ENCODE measurements around the gene ANXA8. TPM values are rescaled to one million over a fixed set of nuclear protein-coding genes. Genes with fewer than 3 reads are reported as not detected.
"Not testable (repeated sequence)": the region's sequence is repeated elsewhere in the genome, so short reads cannot be mapped to it uniquely, and the experiment has no call there.

ANXA8 gene
- total RNA-seq, result 1 to 10 TPM; 4.1 to 7.0 TPM
- long read RNA-seq, transcript ANXA8-205 (12 exons, 1,960 nt), result major isoform, 5 of 5 reads
- long read RNA-seq, partial matches to known transcripts, result 0 of 5 reads
- long read RNA-seq, other reads (novel, unspliced or antisense), result 0 of 5 reads

DNA sequence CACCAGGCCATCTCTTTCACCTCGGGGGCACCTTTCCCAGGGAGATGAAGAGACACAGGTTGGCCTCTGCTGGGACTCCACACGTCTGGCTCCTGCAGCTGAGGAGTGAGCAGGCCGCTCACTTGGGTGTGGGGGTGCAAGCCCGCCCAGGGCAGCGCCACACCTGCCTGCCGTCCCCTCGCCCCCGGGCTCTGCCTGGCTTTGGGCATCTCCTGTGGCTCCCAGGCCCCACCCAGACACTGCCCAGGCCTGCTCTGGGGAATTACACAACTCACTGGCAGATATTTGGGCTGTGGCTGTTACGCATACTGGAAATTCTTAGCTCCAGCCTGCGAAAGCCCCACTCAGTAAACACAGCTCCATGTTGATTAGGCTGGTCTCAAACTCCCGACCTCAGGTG lies at the start of gene ANXA8:
Gene ANXA8, minus strand, starts transcription at position 193 of the 400 bp plus-strand sequence. Its CDS starts 182 bp downstream, at position 11.
- peak; percentile 23 to 63 for ATAC-seq
- intact Hi-C loops (cut with DNase I); DNase-seq: not testable (repeated sequence)

DNA sequence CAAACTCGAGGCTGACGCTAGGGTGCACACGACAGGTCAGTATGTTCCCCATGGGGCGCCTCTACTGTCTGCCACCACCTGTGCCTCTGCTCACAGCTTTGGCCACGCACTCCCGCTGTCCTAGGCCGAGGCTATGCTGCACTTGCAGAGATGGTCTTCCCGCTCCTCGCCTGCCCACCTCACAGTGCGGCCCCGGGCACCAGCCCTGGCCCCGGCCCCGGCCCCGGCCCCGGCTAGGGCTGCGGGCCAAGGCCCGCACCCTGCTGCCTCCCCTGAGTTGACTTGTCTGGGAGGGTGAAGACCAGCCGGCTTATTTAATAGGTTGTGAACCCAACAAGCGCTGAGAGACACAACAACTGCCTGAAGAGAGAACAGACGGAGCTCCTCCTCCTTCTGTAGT lies 39.6 kb upstream of the ANXA8 start, which contains the start of gene AGAP9:
Gene AGAP9, minus strand, starts transcription at position 164 of the 400 bp plus-strand sequence. Its CDS starts 112 bp downstream, at position 52.
- DNase-seq; ATAC-seq; intact Hi-C loops (cut with DNase I): not testable (repeated sequence)

GRCh38 chr10:47502313-47502712 lies 18.4 kb upstream of the ANXA8 start:
- ATAC-seq; DNase-seq; intact Hi-C loops (cut with DNase I): not testable (repeated sequence)

DNA sequence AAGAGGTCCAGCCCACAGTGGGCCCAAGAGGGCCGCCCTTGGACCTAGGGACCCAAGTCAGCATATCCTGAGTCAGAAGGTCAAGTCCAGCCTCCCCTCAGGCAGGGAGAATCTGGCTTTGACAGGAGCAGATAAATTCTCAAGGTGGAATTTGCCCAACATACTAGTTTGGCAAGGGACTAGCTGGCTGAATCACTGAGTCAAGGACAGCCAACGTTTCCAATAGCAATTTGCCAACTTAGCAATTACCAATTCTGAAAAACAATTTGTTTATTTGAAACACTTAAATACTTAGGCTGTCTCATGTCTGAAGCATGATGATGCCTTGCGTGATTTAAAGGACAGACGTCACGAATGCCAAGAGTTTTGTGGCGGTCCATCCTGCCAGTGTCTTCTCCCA lies 10.3 kb upstream of the ANXA8 start:
- intact Hi-C loops (cut with DNase I); ATAC-seq: not testable (repeated sequence)

GRCh38 chr10:47491600-47491999 lies 7.7 kb upstream of the ANXA8 start, which contains the start of gene FAM25G:
TSS of gene FAM25G (minus strand) at chr10:47491700. CDS start at chr10:47491674, 26 bp downstream.
- DNase-seq; ATAC-seq; intact Hi-C loops (cut with DNase I): not testable (repeated sequence)

More for the DNA sequence above, 10.3 kb upstream of the ANXA8 start:
- DNase-seq, result not testable (repeated sequence)

GRCh38 chr10:47489630-47490029 lies 5.7 kb upstream of the ANXA8 start:
- intact Hi-C loops (cut with DNase I); ATAC-seq; DNase-seq: not testable (repeated sequence)

- intact Hi-C loops (cut with DNase I); ATAC-seq; DNase-seq: not testable (repeated sequence)
These were observed 2.0 kb upstream of the ANXA8 start for GRCh38 chr10:47485943-47486342.

- not testable (repeated sequence) for ATAC-seq, DNase-seq
These were observed 871 bp upstream of the ANXA8 start for GRCh38 chr10:47484786-47485185.

GRCh38 chr10:47482367-47482766 lies 1.5 kb downstream of the ANXA8 start:
- DNase-seq, result not testable (repeated sequence)
- ATAC-seq, result peak; percentile 22 to 65

More at GRCh38 chr10:47484786-47485185, 871 bp upstream of the ANXA8 start:
- intact Hi-C loops (cut with DNase I), result not testable (repeated sequence)

GRCh38 chr10:47481768-47482181 lies 2.1 kb downstream of the ANXA8 start:
- DNase-seq; intact Hi-C loops (cut with DNase I): not testable (repeated sequence)
- ATAC-seq, result peak in 1 of 2 donors; percentile 31

More at GRCh38 chr10:47482367-47482766, 1.5 kb downstream of the ANXA8 start:
- intact Hi-C loops (cut with DNase I), result not testable (repeated sequence)

DNA sequence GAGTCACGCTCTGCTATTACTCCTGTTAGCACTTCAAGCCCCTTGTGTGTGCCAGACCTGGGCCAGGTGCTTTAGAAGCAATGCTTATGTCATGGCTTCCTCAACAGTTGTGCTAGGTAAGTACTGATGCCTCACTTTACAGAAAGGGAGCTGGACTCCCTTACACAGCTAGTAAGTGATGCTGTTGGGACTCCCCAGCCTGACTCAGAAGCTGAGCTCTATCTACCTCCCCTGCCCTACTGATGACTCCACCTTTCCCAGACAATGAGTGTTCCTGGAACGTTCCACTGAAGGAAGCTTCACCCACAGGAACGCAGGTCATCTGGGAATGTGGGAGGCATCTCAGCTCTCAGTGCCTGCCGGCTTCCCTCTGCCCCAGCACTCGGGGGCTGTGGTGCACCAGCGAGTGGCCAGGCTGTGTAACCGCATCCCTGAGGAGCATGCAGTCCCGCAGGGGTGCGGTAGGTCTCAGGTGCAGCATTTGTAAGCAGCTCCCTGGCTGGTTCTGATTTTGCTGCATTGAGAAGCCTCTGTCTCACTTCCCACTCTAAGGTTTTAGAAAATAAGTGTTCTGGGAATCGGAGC lies 2.6 kb downstream of the ANXA8 start:
- DNase-seq; intact Hi-C loops (cut with DNase I): not testable (repeated sequence)
- ATAC-seq, result peak; percentile 20 to 74

DNA sequence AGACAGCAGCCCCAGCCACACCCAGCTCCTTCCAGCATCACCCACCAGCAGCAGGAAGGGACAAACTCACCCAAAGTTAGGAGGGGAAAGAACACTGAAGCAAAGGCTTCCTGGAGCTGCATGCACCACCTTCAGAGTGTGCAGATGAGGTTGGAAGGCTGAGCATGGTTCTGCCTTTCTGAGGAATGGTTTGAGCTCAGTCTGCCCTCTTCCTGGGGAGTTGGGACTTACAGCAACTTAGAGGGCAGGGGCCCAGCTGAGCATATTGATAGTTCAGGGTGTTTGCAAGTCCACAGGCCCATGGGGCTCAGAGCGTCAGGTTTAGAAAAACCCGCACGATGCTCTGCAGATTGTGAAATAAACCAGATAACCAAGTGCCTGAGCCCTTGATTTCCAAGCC lies 3.8 kb downstream of the ANXA8 start:
- DNase-seq; intact Hi-C loops (cut with DNase I); ATAC-seq: not testable (repeated sequence)

- DNase-seq; intact Hi-C loops (cut with DNase I); ATAC-seq: not testable (repeated sequence)
These were observed 5.8 kb downstream of the ANXA8 start for GRCh38 chr10:47478114-47478513.

DNA sequence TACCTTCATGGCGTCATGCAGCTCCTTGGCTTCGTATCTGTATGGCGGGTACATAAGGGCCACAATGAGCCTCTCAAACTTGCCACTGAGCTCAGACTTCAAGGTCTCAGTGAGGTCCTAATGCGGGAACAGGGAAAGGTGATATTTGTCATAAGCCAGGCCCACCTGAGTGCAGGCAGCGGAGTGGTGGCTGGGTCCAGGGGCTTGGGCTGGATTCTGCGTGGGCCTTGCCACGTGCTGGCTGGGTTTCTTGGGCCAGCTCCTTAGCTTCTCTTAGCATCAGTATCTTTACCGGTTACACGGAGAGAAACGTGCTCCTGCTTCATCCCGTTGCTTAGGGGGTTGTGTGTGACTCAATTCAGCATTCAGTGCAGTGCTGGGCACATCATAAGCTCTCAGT lies 6.8 kb downstream of the ANXA8 start:
- intact Hi-C loops (cut with DNase I); DNase-seq; ATAC-seq: not testable (repeated sequence)

DNA sequence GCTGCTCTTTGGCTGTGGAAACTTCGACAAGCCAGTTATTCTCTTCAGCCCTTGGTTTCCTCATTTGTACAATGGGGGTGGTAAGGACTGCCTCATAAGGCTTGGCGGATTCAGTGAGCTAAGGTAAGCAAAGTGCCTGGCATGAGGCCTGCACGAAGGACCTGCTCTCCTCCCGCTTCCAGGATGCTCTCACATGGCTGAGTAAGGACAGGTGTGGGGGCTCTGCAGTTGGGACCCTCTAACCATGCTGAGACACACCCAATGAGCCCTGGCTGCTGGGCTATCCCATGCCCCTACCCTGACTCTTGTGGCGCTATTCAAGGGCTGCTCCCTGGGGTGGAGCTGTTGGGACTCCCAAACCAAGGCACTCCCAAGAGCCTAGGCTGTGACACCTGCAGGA lies 8.8 kb downstream of the ANXA8 start:
- intact Hi-C loops (cut with DNase I); DNase-seq: not testable (repeated sequence)

GRCh38 chr10:47473516-47473915 lies 10.4 kb downstream of the ANXA8 start:
- intact Hi-C loops (cut with DNase I); DNase-seq: not testable (repeated sequence)
- peak in 1 of 2 donors; percentile 22 for ATAC-seq

More for the DNA sequence above, 8.8 kb downstream of the ANXA8 start:
- not testable (repeated sequence) for ATAC-seq

DNA sequence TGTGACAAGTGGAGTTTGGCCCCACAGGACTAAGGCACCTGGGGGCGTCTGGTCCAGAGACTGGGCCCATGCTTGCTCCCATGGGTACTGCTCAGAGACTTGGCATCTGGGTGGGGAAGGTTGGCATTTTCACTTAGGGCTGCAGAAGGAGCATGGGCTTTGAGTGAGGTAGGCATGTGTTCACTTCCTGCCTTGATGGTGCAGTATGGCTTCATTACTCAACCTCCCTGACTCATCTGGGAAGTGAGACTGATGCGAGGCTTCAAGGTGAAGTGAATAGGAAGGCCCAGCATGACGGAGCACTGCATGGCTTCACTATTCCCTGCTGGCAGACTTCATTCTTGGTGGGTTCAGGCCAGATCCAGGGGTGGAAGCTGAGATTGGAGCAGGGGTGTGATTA lies 11.3 kb downstream of the ANXA8 start:
- ATAC-seq, result peak in 1 of 2 donors; percentile 64
- DNase-seq; intact Hi-C loops (cut with DNase I): not testable (repeated sequence)

DNA sequence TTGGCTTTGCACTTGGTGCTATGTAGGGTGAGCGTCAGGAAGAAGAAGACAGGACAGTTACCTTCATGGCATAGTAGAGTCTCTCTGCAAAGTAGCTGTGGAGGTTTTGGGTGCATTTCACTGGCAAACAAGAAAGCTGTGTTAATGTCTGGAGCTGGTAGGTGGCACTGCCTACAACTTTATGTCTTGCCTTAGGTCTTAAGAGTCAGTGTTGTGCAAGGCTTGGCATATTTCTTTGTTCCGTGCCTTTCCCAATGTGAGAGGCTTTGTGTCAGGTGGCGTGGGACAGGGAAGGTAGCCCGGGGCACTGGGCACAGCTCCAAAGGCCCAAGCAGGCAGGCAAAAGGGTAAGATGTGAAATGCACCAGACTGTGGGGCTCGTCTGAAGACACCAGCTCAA lies 11.8 kb downstream of the ANXA8 start:
- ATAC-seq, result not testable (repeated sequence)

GRCh38 chr10:47468731-47469528 lies 15.0 kb downstream of the ANXA8 start:
- intact Hi-C loops (cut with DNase I); ATAC-seq; DNase-seq: not testable (repeated sequence)

More for the DNA sequence above, 11.8 kb downstream of the ANXA8 start:
- DNase-seq; intact Hi-C loops (cut with DNase I): not testable (repeated sequence)

Measured in left cardiac atrium (tissue), 4 donors.